Measurements from ENCODE around the gene BTBD2.

The BTBD2 gene

DNA sequence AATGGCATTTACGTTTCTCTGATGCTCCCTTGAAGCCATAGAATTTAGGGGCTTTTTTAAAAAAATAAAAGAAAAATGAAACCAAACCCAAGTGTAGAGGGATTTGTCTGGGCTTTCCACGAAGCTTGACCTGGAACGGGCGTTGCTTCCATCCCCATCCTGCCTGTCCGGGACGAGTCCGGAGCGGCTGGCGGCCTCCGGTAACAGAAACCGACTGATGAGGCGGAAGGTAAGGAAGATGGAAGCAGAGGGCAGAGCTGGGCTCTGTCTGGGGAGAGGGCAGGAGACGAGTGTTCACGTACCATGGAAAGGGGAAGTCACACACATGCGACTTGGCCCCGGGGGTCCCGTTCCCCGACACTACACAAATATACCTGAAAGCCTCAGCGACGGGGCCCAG, 34.3 kb downstream of the BTBD2 start:
- DNase-seq, result no peak

DNA sequence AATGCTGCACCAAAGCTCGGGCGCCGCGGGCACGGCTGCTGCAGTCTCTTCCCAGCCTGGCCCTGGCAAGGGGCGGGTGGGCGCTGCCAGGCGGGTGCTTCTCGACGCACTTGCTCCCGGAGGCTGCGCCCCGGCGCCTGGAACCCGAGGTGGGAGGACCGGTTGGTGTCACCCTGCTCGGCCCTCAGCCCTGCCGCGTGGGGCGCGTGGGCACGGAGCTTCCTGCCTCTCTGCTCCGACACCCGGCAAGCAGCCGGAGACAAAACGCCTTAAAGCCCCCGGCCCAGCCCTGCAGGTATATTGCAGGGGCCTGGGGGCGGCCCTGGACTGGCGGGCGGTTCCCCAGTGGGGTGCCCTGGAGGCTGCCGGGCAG, 34.7 kb downstream of the BTBD2 start:
- no peak for DNase-seq

DNA sequence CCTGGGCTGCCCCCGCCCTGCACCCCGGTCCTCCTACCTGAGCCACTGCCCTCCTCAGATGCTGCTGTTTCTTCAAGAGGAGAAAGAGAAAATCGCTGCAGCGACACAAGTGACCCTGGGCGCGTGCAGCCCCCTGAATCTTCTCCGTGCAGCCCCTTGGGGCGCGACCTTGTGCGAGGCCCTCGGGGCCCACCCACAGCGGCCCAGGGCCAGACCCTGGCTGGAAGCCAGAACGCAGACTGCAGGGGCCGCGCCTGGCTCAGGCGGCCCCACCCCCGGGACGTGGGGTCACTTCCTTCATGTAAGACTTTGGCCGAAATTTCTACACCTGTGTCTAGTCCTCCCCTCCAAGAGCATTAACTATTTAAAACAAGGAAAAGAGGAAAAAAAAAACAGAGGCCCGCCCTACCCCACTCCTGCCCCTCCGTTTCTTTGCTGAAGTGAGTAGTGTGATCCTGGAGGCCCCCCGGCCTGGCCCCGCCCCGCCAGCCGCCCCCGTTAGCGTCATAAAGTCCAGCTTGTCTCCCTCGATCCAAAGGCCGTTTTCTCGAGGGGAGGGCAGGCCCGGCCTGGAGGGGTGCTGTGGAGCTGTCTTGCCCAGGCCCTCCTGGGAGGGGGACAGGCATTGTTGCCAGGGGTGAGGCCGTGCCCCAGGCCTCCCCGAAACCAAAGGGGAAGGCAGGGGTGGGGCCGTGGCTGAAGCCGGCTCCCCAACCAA, 35.3 kb downstream of the BTBD2 start:
- no peak for DNase-seq

DNA sequence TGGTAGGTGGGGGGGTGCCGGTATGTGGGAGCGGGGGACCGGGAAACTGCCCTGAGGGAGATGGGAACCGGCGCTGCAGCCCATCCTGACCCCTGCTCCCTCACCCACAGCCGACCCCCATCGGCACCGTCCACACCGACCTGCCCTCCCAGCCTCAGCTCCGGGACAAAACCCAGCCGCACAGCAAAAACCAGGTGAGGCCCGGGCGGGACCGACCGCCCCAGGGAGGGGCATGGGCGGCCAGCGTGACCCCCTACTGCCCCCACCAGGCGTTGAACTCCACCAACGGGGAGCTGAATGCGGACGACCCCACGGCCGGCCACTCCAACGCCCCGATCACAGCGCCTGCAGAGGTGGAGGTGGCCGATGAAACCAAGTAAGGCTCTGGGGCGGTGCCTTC, 35.9 kb downstream of the BTBD2 start:
- no peak for DNase-seq

DNA sequence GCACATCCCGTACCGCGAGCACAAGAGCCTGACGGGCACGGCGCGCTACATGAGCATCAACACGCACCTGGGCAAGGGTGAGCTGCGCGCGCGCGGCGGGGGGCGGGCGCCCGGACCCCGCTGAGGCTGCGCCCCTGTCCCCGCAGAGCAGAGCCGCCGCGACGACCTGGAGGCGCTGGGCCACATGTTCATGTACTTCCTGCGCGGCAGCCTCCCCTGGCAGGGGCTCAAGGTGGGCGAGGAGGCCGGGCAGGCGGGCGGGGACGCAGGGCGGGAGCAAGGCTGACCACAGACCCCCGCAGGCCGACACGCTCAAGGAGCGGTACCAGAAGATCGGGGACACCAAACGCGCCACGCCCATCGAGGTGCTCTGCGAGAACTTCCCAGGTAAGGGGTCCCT, 36.5 kb downstream of the BTBD2 start:
- DNase-seq, result no peak

DNA sequence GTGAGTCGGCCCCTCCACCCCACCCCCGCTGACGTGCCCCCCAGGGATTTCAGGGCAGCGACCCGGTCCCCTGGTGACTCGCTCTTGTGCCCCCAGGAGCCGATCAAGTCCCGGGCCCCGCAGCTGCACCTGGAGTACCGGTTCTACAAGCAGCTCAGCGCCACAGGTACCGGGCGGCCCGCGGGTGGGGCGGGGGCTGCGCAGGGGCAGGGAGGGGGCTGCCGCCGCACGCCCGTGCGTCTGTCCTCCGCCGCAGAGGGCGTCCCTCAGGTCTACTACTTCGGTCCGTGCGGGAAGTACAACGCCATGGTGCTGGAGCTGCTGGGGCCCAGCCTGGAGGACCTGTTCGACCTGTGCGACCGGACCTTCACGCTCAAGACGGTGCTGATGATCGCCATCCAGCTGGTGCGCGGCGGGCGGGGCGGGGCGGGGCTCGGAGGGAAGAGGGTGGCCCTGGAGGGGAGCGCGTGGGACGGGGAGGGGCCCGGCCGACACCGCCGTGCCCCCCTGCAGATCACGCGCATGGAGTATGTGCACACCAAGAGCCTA, 37.1 kb downstream of the BTBD2 start:
- DNase-seq, result no peak

DNA sequence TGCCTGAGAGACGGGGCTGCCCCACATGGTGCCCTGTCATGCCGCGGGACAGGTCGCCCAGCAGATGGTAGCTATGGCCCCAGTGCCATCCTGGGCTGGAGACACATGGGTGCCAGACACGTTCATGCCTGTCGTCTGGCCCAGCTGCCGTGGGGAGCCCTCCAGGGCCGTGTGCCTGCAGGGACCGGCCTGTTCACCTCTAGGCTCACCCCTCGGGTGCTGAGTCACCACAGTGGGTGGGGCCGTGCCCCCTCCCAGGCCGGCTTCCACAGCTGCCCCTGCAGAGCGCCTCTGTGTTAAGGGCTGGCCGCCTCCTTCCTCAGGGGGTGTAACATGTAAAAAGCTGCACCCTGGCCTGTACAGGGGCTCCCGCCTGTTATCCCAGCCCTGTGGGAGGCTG, 38.4 kb downstream of the BTBD2 start:
- DNase-seq, result no peak

DNA sequence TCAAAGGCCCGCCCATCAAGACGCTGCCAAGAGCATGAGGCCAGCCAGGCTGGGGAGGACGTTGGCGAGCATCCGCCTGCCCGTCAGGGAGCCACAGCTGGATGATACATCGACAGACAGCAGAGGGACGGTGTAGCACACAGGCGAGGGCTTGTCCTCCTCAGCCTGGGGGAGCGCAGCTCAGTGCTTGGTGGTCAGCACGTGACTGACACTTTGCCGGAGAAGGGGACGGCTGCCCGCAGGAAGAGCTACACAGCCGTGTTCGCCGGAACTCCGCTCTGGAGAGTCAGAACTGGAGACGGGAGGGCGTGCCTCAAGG, 40.4 kb downstream of the BTBD2 start:
- DNase-seq, result no peak

DNA sequence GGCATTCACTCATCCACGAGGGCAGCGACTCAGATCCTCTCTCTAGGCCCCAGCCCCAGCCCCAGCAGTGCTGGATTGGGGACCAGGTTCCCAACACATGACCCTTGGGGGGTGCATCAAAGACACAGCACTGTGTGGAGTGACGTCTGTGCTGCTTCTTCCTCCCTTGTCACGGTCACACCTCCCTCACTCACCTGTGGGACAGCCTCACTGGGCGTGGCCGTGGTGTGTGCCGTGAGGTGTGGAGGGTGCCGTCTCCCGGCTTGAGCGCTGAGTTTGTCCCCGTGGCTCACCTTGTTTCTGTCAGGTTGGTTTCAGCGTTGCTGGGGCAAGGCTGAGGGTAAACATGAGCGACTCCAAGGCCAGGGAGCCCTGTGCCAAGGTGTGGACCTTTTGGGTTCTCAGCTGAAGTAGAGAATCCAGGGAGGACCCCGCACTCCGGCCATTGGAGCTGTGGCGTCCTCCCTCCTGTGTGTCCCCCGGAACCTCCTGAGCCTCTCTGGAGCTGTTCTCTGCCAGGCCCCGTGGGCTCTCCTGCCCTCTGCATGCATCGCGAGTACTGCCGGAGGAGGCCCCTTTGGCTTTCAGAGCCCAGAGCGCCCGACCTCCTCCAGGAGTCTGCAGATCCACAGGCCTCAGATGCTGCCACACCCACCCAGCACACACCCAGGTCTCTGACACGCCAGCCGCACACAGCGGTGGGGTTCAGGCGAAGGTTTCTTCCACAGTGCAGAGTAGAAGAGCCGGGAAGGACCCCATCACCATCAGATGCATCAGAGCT, 40.9 kb downstream of the BTBD2 start:
- no peak for DNase-seq

DNA sequence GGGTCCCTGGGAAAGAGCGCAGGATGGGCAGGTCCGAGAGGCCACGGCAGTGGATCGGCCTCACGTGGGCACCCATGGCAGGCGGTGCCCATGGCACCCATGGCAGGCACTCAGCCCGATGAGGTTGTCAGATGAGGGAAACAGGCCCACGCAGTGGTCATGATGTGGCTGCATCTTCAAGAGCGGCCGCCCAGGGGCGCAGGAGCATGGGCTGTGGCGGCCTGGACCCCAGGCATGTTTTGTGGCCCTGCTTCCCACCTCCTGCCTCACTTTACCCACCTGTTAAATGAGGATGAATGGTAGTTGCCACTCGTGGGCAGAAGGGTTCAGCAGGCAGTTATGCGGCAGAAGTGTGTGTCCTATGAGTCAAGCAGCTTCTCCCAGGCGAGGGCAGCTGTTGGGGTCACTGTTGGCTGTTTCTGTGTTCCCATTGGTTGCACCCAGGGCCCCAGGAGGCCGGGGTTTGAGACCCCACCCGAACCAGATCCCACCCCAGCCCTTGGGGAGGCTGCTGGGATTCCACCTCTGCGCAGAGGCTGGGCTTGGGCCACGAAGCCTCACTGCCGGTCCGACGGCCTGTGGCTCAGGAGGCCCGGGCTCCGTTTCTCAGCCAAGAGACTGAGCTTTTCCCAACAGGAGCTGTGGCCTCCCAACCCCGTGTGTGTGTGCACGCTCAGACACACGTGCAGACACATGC, 44.6 kb downstream of the BTBD2 start:
- DNase-seq, result no peak

DNA sequence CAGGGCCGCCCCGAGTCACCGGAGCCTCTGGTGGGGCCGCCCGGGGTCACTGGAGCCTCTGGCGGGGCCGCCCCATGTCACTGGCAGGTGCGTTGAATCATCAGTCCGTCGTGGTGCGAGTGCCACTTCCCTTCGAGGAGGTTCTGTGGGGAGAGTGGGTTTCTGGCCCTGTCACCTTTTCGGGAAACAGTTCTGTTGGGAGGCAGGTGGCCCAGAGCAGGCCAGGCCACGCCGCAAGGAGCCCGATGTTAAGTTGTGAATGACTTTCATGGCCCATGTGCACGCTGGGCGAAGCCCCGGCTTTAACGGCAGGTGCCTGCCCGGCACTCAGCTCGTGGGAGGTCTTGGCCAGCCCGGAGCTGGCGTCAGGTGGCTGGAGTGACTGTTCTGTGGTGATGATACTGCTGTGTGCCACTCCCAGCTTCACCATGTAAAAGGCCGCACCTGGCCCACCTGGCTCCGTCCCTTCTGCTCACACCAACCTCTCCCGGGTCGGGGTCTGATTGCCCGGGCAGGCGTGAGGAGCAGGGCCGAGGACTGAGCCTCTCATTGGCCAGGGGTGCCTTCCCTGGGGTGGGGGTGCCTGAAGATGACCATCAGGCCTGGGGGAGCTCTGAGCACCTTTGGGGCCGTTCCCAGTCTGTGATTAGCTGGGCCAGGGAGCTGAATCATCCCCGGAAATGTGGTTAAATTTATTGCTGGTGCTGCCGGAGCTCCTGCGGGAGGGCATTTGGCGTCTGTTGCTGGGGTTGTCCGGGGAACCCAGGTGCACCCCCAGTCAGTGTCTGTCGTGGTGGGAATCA, 45.3 kb downstream of the BTBD2 start:
- no peak for DNase-seq

DNA sequence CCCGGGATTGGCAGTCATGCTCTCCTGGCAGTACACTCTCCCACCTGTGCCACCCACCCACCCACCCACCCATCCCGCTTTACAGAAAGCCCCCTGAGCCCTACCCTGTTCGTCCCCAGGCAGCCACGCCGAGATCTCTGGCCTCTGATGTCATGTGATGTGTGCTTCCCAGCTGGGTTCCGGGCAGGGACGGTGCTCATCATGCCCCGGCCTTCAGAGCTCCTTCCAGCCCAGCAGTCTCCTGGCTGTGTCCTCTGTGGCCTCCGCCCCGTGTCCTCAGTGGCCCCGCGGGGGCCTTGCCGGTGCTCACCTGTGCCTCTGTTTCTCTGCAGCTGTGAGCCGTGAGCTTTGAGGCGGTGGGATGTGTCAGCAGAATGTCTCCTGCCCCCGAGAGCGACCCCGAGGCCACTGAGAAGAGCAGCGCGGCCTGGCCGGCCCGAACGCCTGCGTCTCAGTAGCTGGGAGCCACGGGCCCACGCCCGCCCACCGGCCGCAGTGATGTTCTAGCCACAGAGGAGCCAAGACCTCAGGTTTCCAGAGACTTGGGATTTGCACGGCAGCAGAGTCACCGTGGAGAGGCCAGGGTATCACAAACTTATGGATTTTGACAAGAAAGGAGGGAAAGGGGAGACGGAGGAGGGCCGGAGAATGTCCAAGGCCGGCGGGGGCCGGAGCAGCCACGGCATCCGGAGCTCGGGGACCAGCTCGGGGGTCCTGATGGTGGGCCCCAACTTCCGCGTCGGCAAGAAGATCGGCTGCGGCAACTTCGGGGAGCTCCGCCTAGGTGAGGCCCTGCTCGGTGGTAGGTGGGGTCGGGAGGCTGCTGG, 46.1 kb downstream of the BTBD2 start:
- DNase-seq, result no peak

DNA sequence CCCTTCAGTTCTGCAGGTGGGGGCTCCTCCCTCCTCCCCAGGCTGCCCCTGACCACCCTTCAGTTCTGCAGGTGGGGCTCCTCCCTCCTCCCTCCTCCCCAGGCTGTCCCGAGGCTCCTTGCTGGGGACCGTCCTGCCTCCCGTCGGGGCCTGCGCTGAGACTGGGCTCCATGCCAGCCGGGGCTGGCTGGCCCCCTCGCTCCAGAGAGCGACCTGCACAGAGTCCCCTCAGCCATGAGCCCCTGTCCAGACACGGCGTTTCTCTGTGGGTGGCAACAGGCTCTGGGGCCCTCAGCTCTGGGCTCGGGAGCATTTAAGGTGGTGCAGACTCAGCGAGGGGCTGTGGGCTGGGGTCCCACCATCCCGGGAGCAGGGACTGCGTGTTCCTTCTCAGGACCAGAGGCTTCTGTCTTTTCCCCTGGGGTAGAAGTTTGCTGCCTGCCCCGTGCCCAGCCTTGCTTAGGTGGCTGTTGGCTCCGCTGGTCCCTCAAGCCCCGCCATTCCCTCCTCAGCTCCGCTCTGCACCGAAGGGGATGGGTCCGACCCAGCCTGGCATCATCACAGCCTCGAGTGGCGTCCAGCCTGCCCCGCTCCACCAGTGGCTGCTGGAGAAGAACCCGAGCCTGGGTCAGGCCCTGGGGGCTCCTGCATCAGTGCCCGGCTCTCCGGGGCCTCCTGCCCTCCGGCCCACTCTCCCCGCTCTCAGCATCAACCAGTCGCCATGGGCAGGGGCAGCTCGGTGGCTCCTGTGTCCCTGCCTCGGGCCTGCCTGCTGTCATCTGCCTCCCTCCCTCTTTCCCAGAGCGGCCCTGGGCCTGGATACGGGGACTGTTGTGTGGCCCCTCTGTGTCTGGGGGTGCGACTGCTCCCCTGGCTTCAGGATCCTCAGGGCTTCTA, 47.0 kb downstream of the BTBD2 start:
- no peak for DNase-seq

DNA sequence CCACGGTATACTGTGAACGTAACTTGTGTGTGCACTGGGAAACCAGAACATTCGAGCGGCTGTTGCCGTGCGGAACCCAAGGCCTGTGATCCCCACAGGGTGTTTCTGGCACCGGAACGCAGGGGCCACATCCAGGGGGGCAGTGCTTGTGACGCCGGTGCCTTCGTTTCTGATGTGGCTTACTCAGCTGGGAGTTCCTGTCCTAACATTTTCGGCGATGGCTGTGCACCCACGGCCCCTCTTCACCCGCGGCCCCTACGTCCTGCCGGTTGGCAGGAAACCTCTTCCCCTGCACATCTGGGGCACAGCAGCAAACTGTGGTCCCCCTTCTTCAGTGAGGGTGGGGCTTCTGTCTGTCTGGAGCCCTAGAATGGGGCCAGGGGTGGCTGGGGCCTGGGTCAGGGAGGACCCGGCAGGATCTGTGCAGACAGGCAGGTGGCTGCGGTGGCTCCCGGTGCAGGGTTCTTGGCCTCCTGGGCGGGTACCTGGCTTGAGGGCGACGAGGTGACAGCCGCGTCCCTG, 48.4 kb downstream of the BTBD2 start:
- DNase-seq, result no peak

DNA sequence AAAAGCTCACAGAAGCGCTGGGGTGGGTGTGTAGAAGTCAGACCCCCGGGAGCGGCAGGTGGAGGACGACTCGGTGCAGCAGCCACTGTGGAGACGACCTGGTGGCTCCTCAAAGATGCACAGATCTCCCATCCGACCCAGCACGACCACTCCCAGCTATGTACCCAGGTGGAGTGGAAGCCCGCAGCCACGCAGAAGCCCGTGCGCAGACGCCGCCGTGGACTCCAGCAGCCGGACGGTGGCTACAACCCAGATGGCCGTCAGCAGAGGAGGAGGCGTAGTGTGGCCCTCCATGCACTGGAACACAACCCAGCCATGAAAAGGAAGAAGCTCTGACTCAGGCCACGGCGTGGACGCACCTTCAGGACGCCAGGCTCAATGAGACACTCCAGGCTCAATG, 52.8 kb downstream of the BTBD2 start:
- DNase-seq, result no peak

DNA sequence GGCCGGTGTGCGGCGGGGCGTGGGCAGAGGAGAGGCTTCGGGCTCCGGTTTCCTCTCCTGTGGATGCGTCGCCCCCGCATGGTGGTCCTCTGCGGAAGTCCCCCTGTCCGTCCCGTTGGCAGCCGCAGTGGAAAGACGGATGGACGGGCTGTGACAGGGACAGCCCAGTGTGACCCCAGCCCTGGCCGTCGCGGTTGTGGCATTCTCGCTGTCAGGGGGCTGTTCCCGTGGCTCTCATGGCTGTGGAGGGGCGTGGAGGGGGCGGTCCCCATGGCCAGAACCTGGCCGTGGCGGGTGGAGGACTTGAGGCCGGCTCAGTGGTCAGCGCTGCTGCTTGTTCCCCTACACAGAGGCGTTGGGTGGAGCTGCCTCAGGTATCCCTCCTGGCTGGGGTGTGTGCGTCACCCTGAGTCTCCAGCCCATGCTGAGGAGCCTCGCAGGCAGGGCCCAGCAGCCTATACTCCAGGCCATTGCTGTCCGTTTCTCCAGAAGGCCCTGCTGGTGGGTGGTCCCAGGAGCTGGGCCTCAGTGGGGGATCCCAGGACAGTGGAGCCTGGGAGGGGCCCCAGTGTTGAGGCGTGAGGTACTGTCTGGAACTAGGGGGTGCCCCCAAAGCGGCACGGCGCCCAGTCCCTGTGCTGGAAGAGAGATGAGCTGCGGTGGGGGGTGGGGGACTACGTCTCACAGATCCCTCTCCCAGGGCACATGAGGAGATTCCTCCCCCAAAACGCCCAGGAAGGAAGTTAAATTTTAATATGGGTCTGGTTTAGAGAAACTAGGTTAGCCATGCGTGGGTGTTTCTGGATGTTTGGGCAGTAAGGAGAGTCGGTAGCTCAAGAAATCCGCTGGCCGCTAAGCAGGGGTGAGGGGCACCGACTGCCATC, 54.3 kb downstream of the BTBD2 start:
- no peak for DNase-seq

DNA sequence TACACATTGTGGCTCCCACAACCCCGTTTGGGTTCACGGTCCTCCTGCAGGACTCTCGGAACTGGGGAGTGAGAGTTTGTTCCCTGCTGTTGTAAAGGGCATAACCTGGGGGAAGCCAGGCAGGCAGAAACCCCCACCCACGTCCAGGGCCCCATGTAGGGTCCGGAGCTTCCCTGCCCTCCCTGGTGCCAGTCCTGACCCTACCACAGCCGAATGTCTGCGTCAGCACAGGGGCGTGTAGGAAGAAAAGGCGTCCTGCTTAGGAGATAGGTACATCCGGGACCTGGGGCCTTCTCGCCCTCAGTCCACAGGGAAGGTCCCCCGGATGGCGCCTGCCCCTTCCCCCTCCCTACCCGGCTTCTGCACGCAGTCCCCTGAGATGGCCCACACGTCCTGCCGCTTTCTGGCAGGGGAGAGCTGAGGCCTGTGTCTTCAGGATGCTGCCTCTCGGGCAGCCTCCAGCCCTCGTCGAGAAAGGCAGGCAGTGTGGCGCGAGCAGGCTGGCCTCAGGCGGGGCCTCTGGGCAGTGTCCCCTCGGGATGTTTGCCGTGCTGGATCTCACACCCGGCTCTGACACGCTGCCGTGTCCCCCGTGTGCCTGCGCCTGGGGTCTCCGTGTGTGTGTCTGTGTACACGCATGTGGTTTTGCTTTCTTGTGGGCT, 55.5 kb downstream of the BTBD2 start:
- no peak for DNase-seq

DNA sequence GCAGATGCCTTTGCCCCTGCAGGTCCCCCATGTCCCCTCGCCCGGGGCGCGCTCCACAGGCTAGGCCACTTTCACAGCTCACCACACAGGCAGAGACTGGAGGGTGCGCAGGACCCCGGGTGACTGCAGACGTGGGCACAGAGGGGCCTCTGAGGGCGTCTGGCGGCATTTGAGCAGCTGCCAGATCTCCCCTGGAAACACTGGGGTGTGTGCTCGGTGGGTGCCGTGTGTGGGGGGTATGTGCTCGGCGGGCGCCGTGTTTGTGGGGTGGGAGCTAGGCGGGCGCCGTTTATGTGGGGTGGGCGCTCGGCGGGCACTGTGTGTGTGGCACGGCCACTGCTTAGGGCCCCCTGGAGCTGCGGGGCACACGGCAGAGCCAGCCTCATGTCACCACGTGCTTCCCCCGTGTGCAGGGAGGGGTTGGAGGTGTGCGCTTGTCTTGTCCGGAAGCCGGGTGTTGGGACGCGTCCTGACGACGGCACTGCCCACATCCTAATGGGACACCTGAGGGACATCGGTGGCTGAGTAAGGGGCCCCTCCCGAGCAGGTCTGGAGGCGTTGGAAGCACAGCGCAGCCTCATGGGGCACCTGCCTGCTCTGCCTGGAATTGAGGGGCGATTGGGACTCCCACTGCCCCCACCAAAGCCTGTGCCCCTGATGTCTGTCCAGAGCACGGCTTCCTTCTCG, 57.8 kb downstream of the BTBD2 start:
- DNase-seq, result no peak
